MM.1S (cell line): ENCODE measurements around the gene CRYZ.

ENCODE experiments used
- EZH2 ChIP-seq: fragments of 300-600 bp; sonication (generic); optimal IDR thresholded peaks from 2 replicates; pipeline ENCODE3; 2017; ENCODE audit warnings: low read depth, mild to moderate bottlenecking, antibody characterized with exemption, low read length, mixed read lengths
- EZH2phosphoT487 ChIP-seq: fragments of 300-600 bp; sonication (generic); IDR thresholded peaks from 2 replicates; pipeline ENCODE4 v1.6.1; 2018; ENCODE audit warnings: antibody characterized with exemption, low read length
- TF ChIP-seq, protein P1 (sequence below): fragments of 300-600 bp; sonication (generic); IDR thresholded peaks from 2 replicates; pipeline ENCODE4 v1.5.1; 2016; ENCODE audit warnings: antibody characterized with exemption, low read length, mixed read lengths

DNA sequence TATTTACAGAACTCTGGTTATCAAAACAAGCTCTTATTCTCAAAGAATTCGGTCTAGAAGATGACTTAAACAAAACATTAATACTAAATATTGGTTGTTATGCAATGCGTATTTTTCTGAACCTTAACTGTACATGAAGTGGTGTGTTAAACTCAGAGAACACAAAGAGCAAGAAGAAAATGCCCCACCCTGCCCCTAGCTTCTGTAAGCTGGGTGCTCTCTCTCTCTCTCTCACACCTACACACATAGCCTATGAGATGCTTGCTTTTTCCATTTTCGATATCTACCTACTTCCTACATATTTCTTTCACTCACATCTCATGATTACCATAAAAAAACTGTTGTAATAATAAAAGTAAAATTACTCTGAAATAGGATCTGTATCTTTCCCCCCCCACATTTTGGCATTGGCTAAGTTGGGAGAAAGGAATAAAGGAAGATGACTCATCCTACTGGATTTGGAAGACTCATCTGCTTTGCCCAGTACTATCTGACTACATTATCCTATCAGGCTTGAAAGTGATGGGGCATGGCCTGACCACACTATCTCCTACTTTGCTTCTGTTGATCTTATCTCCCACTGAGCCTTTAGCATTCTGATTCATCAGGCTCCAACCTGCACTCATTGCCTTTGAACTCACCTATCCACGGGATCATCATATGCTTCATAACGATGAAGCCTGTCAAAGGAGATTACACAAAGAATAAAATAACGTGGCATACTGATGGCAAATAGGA, 2.9 kb downstream of the CRYZ start:
- TF ChIP-seq, protein P1, sequence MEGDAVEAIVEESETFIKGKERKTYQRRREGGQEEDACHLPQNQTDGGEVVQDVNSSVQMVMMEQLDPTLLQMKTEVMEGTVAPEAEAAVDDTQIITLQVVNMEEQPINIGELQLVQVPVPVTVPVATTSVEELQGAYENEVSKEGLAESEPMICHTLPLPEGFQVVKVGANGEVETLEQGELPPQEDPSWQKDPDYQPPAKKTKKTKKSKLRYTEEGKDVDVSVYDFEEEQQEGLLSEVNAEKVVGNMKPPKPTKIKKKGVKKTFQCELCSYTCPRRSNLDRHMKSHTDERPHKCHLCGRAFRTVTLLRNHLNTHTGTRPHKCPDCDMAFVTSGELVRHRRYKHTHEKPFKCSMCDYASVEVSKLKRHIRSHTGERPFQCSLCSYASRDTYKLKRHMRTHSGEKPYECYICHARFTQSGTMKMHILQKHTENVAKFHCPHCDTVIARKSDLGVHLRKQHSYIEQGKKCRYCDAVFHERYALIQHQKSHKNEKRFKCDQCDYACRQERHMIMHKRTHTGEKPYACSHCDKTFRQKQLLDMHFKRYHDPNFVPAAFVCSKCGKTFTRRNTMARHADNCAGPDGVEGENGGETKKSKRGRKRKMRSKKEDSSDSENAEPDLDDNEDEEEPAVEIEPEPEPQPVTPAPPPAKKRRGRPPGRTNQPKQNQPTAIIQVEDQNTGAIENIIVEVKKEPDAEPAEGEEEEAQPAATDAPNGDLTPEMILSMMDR, result no peak
- no peak for TF ChIP-seq EZH2
- no peak for TF ChIP-seq EZH2phosphoT487
